ENCODE measurements around the gene MARVELD1.

The MARVELD1 gene

DNA sequence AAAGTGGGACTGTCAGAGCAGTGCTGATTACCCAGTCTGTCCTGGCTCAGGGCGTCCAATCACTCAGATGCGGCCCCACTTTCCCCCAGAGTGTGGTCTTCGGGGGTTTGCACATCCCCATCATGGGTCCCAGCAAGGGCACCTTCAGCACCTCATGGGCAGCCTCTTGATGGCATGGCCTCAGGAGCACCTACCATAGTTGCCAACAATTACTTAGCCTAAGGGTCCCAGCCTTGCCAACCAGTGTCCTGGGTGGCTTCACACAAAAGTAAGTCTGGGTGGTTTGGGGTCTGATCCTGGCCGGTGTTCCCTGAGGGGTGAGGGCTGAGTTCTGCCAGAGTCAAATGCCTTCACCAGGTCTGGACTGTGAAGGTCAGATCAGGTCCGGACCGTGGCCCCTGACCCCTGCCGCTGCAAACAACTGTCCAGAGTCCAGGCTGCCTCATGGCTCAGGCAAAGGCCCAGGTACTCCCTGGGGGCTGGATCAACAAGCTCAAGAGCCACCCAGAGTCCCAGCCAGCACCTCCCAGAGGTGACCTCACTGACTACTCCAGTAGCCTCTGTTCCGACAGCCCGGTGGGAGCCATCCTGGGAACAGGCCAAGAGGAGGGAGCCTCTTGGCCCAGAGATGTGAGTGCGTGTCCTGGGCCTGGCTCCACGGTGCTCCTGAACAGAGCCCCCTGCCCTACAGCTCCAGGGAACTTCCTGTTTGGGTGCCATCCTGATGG lies 6.2 kb upstream of the MARVELD1 start:
- no peak overlapping the region for H3K4me3 Mint-ChIP-seq
- H3K4me1 Mint-ChIP-seq: peaks cover 4 to 9% of the 10 kb centered on the region in 2 donors
- no peak for DNase-seq
- H3K36me3 Mint-ChIP-seq: no peaks in the 10 kb centered on the region
- ATAC-seq (replicated peaks): no peak
- no peaks in the 10 kb centered on the region for H3K9me3 Mint-ChIP-seq
- no peak overlapping the region for H3K27ac Mint-ChIP-seq
- peaks cover 37 to 54% of the 10 kb centered on the region in 2 donors for H3K27me3 Mint-ChIP-seq

- DNase-seq (no peak), ATAC-seq (replicated peaks) (no peak)
- H3K27ac Mint-ChIP-seq: no peak overlapping the region
- no peaks in the 10 kb centered on the region for H3K9me3 Mint-ChIP-seq
- peaks cover 41 to 60% of the 10 kb centered on the region in 2 donors for H3K27me3 Mint-ChIP-seq
- no peaks in the 10 kb centered on the region for H3K36me3 Mint-ChIP-seq
- H3K4me3 Mint-ChIP-seq: no peak overlapping the region
- H3K4me1 Mint-ChIP-seq: peaks cover 9 to 15% of the 10 kb centered on the region in 2 donors
Observed at GRCh38 chr10:97708167-97708566, 5.4 kb upstream of the MARVELD1 start.

GRCh38 chr10:97708976-97709946 lies 4.3 kb upstream of the MARVELD1 start:
- no peak for ATAC-seq (replicated peaks)
- no peak overlapping the region for H3K27ac Mint-ChIP-seq
- no peaks in the 10 kb centered on the region for H3K36me3 Mint-ChIP-seq
- H3K9me3 Mint-ChIP-seq: no peaks in the 10 kb centered on the region
- peaks cover 11 to 23% of the 10 kb centered on the region in 2 donors for H3K4me1 Mint-ChIP-seq
- no peak overlapping the region for H3K4me3 Mint-ChIP-seq
- DNase-seq: no peak
- H3K27me3 Mint-ChIP-seq: peaks cover 33 to 63% of the 10 kb centered on the region in 2 donors

DNA sequence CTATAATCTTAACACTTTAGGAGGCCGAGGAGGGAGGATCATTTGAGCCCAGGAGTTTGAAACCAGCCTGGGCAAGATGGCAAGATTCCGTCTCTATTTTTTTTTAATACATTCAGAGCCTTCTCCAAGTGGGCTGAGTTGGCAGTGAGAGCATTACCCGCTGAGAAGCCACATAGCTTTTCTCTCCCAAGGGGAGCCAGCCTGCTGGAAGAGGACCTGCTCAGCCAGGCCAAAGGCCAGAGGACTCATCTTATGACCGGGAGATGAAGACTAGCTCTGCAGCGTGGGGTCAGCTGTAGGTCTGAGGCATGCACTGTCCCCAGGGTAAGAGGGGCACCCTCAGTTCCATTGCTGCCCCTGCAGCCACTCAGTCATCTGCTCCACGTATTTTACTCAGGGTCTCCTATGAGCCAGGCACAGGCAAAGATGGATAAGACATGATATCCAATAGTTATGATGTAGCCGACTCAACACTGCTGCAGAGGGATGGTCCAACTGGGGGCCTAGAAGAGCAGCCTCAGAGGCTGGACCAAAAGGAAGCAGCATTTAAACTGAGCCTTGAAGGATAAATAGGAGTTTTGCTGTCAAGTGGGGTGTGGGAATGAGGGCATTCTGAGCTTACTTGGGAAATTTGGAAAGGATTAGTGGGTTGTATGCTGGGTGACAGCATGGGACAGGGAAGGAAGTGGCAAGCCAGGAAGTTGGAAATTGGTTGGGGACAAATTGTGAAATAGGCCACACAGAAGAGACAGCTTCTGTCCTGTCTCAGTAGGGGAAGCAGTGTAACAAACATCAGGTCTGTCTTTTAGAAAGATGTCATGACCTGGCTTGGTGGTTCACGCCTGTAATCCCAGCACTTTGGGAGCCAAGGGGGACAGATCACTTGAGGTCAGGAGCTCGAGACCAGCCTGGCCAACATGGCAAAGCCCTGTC lies 1.6 kb upstream of the MARVELD1 start:
- no peaks in the 10 kb centered on the region for H3K9me3 Mint-ChIP-seq
- H3K4me1 Mint-ChIP-seq: peaks cover 13 to 31% of the 10 kb centered on the region in 2 donors
- H3K27me3 Mint-ChIP-seq: peaks cover 33 to 53% of the 10 kb centered on the region in 2 donors
- ATAC-seq (replicated peaks) (no peak), DNase-seq (no peak)
- no peak overlapping the region for H3K27ac Mint-ChIP-seq
- H3K4me3 Mint-ChIP-seq: peak overlapping the region in 1 of 2 donors; percentile 30
- no peaks in the 10 kb centered on the region for H3K36me3 Mint-ChIP-seq

DNA sequence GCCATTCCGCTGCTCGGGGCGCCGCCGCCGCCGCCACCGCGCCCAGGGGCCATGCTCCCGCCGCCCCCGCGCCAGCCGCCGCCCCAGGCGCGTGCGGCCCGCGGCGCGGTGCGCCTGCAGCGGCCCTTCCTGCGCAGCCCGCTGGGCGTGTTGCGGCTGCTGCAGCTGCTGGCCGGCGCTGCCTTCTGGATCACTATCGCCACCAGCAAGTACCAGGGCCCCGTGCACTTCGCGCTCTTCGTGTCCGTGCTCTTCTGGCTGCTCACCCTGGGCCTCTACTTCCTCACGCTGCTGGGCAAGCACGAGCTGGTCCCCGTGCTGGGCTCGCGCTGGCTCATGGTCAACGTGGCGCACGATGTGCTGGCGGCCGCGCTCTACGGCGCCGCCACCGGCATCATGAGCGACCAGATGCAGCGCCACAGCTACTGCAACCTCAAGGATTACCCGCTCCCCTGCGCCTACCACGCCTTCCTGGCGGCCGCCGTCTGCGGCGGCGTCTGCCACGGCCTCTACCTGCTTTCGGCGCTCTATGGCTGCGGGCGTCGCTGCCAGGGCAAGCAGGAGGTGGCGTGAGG lies 383 bp downstream of the MARVELD1 start:
- H3K27me3 Mint-ChIP-seq: peaks cover 27 to 37% of the 10 kb centered on the region in 2 donors
- H3K27ac Mint-ChIP-seq: peak overlapping the region; percentile 97
- DNase-seq (peak; percentile 37), ATAC-seq (replicated peaks) (peak; percentile 79 to 81)
- H3K4me1 Mint-ChIP-seq: peaks cover 13 to 31% of the 10 kb centered on the region in 2 donors
- H3K9me3 Mint-ChIP-seq: no peaks in the 10 kb centered on the region
- H3K36me3 Mint-ChIP-seq: peaks cover 0 to 1% of the 10 kb centered on the region in 2 donors
- H3K4me3 Mint-ChIP-seq: peak overlapping the region; percentile 95 to 98

DNA sequence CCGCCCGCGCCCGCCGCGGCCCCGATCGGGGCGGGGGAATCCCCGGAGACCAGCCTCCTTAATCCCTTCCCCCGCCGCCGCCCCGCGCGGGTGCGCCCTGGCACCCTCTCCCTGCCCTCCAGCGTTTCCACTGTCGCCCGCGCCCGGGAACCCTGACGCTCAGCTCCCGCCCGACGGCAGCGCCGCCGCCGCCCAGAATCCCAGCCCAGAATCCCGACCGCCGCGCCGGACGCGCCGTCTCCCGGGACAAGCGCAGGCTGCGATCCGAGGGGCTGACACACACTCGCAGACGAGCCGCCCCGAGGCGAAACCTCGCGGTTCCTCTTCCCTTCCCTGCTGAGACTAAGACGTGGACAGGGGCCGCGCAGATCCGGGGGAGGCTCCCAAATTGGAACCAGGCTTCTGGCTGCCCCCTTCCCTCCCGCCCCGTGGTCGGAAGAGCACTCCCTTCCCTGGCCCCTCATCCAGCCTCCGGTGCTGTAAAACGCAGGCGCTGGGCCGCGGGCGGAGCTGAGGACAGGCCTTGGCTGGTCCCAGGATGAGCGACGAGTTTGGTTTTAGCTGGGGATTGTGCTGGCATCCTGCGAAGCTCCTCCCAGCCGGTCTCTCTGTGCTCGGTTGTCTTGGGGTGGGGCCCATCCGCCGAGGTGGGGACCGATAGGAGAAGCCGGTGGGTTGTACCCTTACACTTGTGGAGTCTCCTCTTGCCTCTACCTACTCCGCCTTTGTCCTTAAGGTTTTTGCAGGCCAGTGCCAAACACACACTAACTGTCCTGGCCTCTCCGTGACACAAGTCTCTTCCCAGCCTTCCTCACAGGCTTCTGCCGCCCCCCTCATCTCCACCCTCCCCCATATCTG lies 1.1 kb downstream of the MARVELD1 start:
- Mint-ChIP-seq H3K27me3 (peaks cover 23 to 30% of the 10 kb centered on the region in 2 donors), H3K9me3 (no peaks in the 10 kb centered on the region), H3K4me1 (peaks cover 13 to 24% of the 10 kb centered on the region in 2 donors), H3K36me3 (peaks cover 0 to 1% of the 10 kb centered on the region in 2 donors), H3K4me3 (peak overlapping the region; percentile 95 to 98), H3K27ac (peak overlapping the region; percentile 97)
- peak; percentile 37 for DNase-seq
- ATAC-seq (replicated peaks): peak; percentile 71 to 72

DNA sequence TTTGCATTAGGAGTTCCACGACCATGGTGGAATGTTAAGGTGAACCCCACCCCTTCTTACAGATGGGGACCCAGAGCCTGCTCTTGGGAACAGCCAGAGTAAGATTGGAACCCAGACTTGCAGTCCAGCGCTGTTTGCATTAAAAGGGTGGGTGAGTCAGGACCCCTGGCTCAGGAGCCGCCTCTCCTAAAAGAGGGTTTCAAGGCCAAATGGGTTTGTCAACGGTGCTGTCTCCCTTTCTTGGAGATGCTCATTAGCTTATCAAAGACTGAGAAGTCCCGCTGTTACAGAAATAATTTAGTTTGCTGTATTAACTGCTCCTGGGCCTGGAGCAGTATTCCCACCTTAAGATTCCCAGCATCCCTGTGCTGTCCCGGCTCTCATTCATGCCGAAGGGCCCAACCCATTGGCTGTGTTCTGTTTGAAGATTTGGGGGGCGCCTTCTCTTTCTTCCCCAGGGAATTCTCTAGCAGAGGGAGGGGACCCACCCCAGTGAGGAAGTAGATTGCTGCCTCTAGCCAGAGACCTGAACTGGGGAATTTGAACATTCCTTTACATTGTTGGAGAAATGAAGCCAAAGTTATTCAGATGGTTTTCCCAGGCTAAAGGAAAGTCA lies 1.8 kb downstream of the MARVELD1 start:
- ATAC-seq (replicated peaks) (no peak), DNase-seq (no peak)
- Mint-ChIP-seq H3K27ac (peak overlapping the region; percentile 20), H3K9me3 (no peaks in the 10 kb centered on the region), H3K36me3 (peaks cover 0 to 1% of the 10 kb centered on the region in 2 donors), H3K4me3 (peak overlapping the region; percentile 95 to 98), H3K27me3 (peaks cover 23% of the 10 kb centered on the region in 2 donors), H3K4me1 (peaks cover 13 to 22% of the 10 kb centered on the region in 2 donors)

- peaks cover 0 to 1% of the 10 kb centered on the region in 2 donors for H3K36me3 Mint-ChIP-seq
- H3K4me1 Mint-ChIP-seq: peaks cover 11 to 21% of the 10 kb centered on the region in 2 donors
- ATAC-seq (replicated peaks) (no peak), DNase-seq (no peak)
- no peak overlapping the region for H3K4me3 Mint-ChIP-seq
- no peak overlapping the region for H3K27ac Mint-ChIP-seq
- H3K27me3 Mint-ChIP-seq: peaks cover 13 to 17% of the 10 kb centered on the region in 2 donors
- H3K9me3 Mint-ChIP-seq: no peaks in the 10 kb centered on the region
Observed at GRCh38 chr10:97717627-97718026, 4.1 kb downstream of the MARVELD1 start.

DNA sequence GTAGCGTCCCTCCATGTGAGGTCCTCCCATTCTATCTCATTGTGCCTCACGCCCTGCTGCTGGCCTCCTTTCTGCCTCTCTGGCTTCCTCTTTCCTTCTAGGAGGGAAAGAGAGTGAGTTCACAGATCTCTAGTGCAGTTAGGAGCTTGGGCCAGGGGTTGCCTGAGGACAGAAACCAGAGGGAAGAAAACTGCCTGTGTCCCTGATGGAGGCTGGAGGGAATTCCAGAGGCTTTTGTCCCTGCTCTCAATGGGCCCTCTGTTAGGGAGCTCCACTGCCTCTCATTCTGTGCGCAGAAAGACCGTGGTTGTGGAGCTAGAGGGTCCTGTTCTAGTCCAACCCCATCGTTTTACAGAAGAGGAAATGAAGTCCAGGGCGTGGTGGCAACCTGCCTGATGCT lies 4.6 kb downstream of the MARVELD1 start:
- no peak overlapping the region for H3K4me3 Mint-ChIP-seq

GRCh38 chr10:97718659-97719142 lies 5.2 kb downstream of the MARVELD1 start:
- ATAC-seq (replicated peaks) (no peak), DNase-seq (no peak)
- Mint-ChIP-seq H3K4me3 (no peak overlapping the region), H3K27me3 (peaks cover 6 to 12% of the 10 kb centered on the region in 2 donors), H3K4me1 (peaks cover 6 to 14% of the 10 kb centered on the region in 2 donors), H3K9me3 (no peaks in the 10 kb centered on the region), H3K36me3 (peaks cover 0 to 1% of the 10 kb centered on the region in 2 donors), H3K27ac (no peak overlapping the region)

More for the DNA sequence above, 4.6 kb downstream of the MARVELD1 start:
- peaks cover 8 to 12% of the 10 kb centered on the region in 2 donors for H3K27me3 Mint-ChIP-seq
- peaks cover 6 to 16% of the 10 kb centered on the region in 2 donors for H3K4me1 Mint-ChIP-seq
- DNase-seq (no peak), ATAC-seq (replicated peaks) (no peak)
- peaks cover 0 to 1% of the 10 kb centered on the region in 2 donors for H3K36me3 Mint-ChIP-seq
- no peak overlapping the region for H3K27ac Mint-ChIP-seq
- H3K9me3 Mint-ChIP-seq: no peaks in the 10 kb centered on the region

GRCh38 chr10:97719602-97720001 lies 6.1 kb downstream of the MARVELD1 start:
- no peaks in the 10 kb centered on the region for H3K9me3 Mint-ChIP-seq
- DNase-seq (no peak), ATAC-seq (replicated peaks) (no peak)
- no peak overlapping the region for H3K4me3 Mint-ChIP-seq
- H3K27ac Mint-ChIP-seq: no peak overlapping the region
- peaks cover 0 to 1% of the 10 kb centered on the region in 2 donors for H3K36me3 Mint-ChIP-seq
- peaks cover 0 to 12% of the 10 kb centered on the region in 2 donors for H3K27me3 Mint-ChIP-seq
- H3K4me1 Mint-ChIP-seq: peaks cover 0 to 5% of the 10 kb centered on the region in 2 donors

Data from stimulated activated naive B cell treated with anti-CD40 and anti-IgM and Interleukin-4, amounts not matched to agents 10 μg/mL and 1 μg/mL and 100 μg/mL, for 72 hours (primary cell).